ENCODE results near the gene HCN3.

The HCN3 gene

DNA sequence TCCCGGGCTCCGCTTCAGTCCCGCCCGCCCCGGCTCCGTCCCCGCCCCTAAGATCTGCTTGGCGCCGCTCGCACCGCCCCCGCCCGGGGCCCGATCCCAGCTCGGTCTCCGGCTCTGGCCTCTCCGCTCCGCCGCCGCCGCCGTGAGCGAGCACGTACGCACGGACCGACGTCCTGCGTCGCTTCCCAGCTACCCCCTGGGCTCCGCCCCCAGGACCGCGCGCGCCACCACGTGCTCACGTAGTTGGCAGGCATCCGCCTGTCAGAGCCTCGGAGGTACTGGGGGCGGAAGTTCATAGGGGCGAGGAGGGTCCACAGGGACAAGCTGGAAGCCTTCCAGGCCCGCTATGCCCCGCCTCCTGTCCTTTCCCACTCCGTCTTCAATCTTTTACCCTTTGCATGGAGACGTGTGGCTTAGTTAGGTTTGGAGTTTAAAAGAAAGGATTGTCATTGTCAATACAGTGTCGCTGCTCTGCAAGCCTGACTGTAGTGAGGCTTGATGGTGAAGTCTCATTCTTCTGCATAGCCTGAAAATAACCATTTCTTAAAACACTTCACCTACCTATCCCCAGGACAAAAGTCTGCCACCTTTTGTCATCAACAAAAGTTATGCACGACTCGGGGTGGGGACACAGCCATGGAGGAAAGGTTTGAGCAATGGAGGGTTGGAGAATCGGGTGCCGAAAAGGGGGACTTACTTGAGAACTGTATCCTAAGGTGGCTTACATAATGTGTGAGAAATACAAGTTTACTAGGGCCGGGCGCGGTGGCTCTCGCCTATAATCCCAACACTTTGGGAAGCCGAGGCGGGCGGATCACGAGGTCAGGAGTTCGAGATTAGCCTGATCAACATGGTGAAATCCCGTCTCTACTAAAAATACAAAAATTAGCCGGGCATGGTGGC lies 3.7 kb upstream of the HCN3 start, which contains the start of gene CLK2 (continued):
- TF ChIP-seq TSHZ1 (tag by site-specific recombination; IDR thresholded peaks at IDR 0.05; ENCODE audit: borderline replicate concordance) (no peak), ZNF366 (tag by site-specific recombination; conservative IDR thresholded peaks at IDR 0.05) (peak; percentile 50), ZFP69B (tag by site-specific recombination; IDR thresholded peaks at IDR 0.05) (peak; percentile 95), ZNF560 (tag by site-specific recombination; IDR thresholded peaks at IDR 0.05; ENCODE audit: borderline replicate concordance) (no peak), ZBTB11 (tag by site-specific recombination; conservative IDR thresholded peaks at IDR 0.05; ENCODE audit: low read depth) (0 out of 2 replicates have a peak, but pooled peaks have one; percentile 5), MEIS1 (CRISPR knock-in tag; IDR thresholded peaks at IDR 0.05; ENCODE audit: borderline replicate concordance) (no peak), ZIC2 (tag by site-specific recombination; IDR thresholded peaks at IDR 0.05) (peak; percentile 34; the same call in 1 of the 2 replicates), ZBTB17 (tag by site-specific recombination; IDR thresholded peaks at IDR 0.05) (peak; percentile 87), ZSCAN18 (tag by site-specific recombination; IDR thresholded peaks at IDR 0.05) (no peak), ZNF112 (tag by site-specific recombination; IDR thresholded peaks at IDR 0.05) (no peak), ZNF654 (tag by site-specific recombination; IDR thresholded peaks at IDR 0.05; ENCODE audit: low read depth) (no peak), ZFHX2 (tag by site-specific recombination; conservative IDR thresholded peaks at IDR 0.05) (peak; percentile 51; the same call in 1 of the 2 replicates), ZXDB (tag by site-specific recombination; IDR thresholded peaks at IDR 0.05) (peak; percentile 54; the same call in 1 of the 2 replicates), ZNF707 (tag by site-specific recombination; IDR thresholded peaks at IDR 0.05) (no peak), HOXC10 (CRISPR knock-in tag; IDR thresholded peaks at IDR 0.05) (no peak), KLF9 (tag by site-specific recombination; IDR thresholded peaks at IDR 0.05; ENCODE audit: low read depth) (peak; percentile 69), KLF8 (tag by site-specific recombination; IDR thresholded peaks at IDR 0.05) (peak; percentile 21; the same call in 1 of the 2 replicates)
- TF ChIP-seq, protein P1, sequence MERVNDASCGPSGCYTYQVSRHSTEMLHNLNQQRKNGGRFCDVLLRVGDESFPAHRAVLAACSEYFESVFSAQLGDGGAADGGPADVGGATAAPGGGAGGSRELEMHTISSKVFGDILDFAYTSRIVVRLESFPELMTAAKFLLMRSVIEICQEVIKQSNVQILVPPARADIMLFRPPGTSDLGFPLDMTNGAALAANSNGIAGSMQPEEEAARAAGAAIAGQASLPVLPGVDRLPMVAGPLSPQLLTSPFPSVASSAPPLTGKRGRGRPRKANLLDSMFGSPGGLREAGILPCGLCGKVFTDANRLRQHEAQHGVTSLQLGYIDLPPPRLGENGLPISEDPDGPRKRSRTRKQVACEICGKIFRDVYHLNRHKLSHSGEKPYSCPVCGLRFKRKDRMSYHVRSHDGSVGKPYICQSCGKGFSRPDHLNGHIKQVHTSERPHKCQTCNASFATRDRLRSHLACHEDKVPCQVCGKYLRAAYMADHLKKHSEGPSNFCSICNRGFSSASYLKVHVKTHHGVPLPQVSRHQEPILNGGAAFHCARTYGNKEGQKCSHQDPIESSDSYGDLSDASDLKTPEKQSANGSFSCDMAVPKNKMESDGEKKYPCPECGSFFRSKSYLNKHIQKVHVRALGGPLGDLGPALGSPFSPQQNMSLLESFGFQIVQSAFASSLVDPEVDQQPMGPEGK (tag by site-specific recombination; IDR thresholded peaks at IDR 0.05) = peak; percentile 82
- TF ChIP-seq, protein P2, sequence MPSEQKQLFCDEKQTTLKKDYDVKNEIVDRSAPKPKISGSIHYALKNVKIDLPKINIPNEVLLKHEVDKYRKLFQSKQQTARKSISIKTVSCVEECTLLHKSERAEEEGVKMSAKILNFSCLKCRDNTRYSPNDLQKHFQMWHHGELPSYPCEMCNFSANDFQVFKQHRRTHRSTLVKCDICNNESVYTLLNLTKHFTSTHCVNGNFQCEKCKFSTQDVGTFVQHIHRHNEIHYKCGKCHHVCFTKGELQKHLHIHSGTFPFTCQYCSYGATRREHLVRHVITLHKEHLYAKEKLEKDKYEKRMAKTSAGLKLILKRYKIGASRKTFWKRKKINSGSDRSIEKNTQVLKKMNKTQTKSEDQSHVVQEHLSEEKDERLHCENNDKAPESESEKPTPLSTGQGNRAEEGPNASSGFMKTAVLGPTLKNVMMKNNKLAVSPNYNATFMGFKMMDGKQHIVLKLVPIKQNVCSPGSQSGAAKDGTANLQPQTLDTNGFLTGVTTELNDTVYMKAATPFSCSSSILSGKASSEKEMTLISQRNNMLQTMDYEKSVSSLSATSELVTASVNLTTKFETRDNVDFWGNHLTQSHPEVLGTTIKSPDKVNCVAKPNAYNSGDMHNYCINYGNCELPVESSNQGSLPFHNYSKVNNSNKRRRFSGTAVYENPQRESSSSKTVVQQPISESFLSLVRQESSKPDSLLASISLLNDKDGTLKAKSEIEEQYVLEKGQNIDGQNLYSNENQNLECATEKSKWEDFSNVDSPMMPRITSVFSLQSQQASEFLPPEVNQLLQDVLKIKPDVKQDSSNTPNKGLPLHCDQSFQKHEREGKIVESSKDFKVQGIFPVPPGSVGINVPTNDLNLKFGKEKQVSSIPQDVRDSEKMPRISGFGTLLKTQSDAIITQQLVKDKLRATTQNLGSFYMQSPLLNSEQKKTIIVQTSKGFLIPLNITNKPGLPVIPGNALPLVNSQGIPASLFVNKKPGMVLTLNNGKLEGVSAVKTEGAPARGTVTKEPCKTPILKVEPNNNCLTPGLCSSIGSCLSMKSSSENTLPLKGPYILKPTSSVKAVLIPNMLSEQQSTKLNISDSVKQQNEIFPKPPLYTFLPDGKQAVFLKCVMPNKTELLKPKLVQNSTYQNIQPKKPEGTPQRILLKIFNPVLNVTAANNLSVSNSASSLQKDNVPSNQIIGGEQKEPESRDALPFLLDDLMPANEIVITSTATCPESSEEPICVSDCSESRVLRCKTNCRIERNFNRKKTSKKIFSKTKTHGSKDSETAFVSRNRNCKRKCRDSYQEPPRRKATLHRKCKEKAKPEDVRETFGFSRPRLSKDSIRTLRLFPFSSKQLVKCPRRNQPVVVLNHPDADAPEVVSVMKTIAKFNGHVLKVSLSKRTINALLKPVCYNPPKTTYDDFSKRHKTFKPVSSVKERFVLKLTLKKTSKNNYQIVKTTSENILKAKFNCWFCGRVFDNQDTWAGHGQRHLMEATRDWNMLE (tag by site-specific recombination; conservative IDR thresholded peaks at IDR 0.05; ENCODE audit: low read depth) = no peak
- TF ChIP-seq, protein P3, sequence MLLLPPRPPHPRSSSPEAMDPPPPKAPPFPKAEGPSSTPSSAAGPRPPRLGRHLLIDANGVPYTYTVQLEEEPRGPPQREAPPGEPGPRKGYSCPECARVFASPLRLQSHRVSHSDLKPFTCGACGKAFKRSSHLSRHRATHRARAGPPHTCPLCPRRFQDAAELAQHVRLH (tag by site-specific recombination; IDR thresholded peaks at IDR 0.05) = peak; percentile 90

All from HEK293 (cell line).